Tibial artery (tissue), 4 donors: Measurements from ENCODE around the gene SAFB2.

Source experiments
- DNase-seq, 2 donors: peaks; one replicate each; pipeline ENCODE4 v3.0.0-alpha.2; 2019
- H3K27ac ChIP-seq, 2 donors: fragments of 200-600 bp; sonication (generic) in 1 of 2; 1 replicate in 1 of 2; 2 replicates in 1 of 2; pipeline ENCODE4 v1.5.1; 2018 to 2019; ENCODE audit warnings: mild to moderate bottlenecking in 1 of 2
- H3K27me3 ChIP-seq, 2 donors: fragments of 200-600 bp; sonication (generic) in 1 of 2; one replicate each; pipeline versions ENCODE4 v1.5.1 to v1.6.0; 2016 to 2019
- H3K36me3 ChIP-seq, 3 donors: fragments of 200-600 bp; sonication (generic) in 2 of 3; one replicate each; pipeline ENCODE4 v1.5.1; 2016 to 2019; ENCODE audit warnings: mild to moderate bottlenecking in 2 of 3
- H3K4me1 ChIP-seq, 4 donors: fragments of 200-600 bp; sonication (generic) in 2 of 4; 1 replicate in 3 of 4; 2 replicates in 1 of 4; pipeline ENCODE4 v1.5.1; 2016 to 2019
- H3K4me3 ChIP-seq, 2 donors: fragments of 200-600 bp; sonication (generic) in 1 of 2; 1 replicate in 1 of 2; 2 replicates in 1 of 2; pipeline ENCODE4 v1.5.1; 2018 to 2019; ENCODE audit warnings: mild to moderate bottlenecking in 2 of 2
- H3K9me3 ChIP-seq, 3 donors: fragments of 200-600 bp; sonication (generic) in 1 of 3; one replicate each; pipeline ENCODE4 v1.5.1; 2016 to 2019
- CTCF ChIP-seq, 2 experiments: fragments of 200-600 bp in 1 of 2; fragments of 450-650 bp in 1 of 2; IDR thresholded peaks; one replicate each; pipeline ENCODE4 v1.5.1; 2017 to 2019; ENCODE audit warnings: antibody characterized with exemption in 2 of 2, mild to moderate bottlenecking in 1 of 2, moderate library complexity in 1 of 2
- intact Hi-C: fragments of 100-400 bp; cut with DNase I; formaldehyde crosslinking; loops from one replicate; pipeline ENCODE4 v1.15.0; 2023; ENCODE audit warnings: low total_unique reads

The SAFB2 gene

GRCh38 chr19:5665781-5666513, 43.4 kb upstream of the SAFB2 start:
- DNase-seq: no peak
- no peaks in the 10 kb centered on the region for H3K4me1 ChIP-seq
- H3K36me3 ChIP-seq: peaks cover 84 to 96% (median 85%) of the 10 kb centered on the region in 3 donors
- H3K4me3 ChIP-seq: no peak overlapping the region
- TF ChIP-seq CTCF (IDR thresholded peaks at IDR 0.05): no peak
- no peaks in the 10 kb centered on the region for H3K9me3 ChIP-seq
- no peak overlapping the region for H3K27ac ChIP-seq
- H3K27me3 ChIP-seq: no peaks in the 10 kb centered on the region
- intact Hi-C loops: no loop called here

GRCh38 chr19:5664515-5664914, 41.9 kb upstream of the SAFB2 start:
- no peaks in the 10 kb centered on the region for H3K9me3 ChIP-seq

GRCh38 chr19:5663904-5664303, 41.3 kb upstream of the SAFB2 start:
- DNase-seq: no peak
- no peaks in the 10 kb centered on the region for H3K4me1 ChIP-seq
- no peak for TF ChIP-seq CTCF (IDR thresholded peaks at IDR 0.05)
- H3K36me3 ChIP-seq: peaks cover 90 to 100% (median 95%) of the 10 kb centered on the region in 3 donors
- no peaks in the 10 kb centered on the region for H3K27me3 ChIP-seq
- intact Hi-C loops: no loop called here
- H3K9me3 ChIP-seq: no peaks in the 10 kb centered on the region
- H3K27ac ChIP-seq: no peak overlapping the region
- H3K4me3 ChIP-seq: no peak overlapping the region

More at GRCh38 chr19:5664515-5664914, 41.9 kb upstream of the SAFB2 start:
- DNase-seq: no peak
- intact Hi-C loops: no loop called here
- H3K4me3 ChIP-seq: no peak overlapping the region
- peaks cover 90 to 100% (median 95%) of the 10 kb centered on the region in 3 donors for H3K36me3 ChIP-seq
- no peaks in the 10 kb centered on the region for H3K27me3 ChIP-seq
- no peak overlapping the region for H3K27ac ChIP-seq
- H3K4me1 ChIP-seq: no peaks in the 10 kb centered on the region
- no peak for TF ChIP-seq CTCF (IDR thresholded peaks at IDR 0.05)

- Histone ChIP-seq H3K36me3 (peaks cover 93 to 100% (median 98%) of the 10 kb centered on the region in 3 donors), H3K4me1 (no peaks in the 10 kb centered on the region), H3K9me3 (no peaks in the 10 kb centered on the region), H3K27me3 (no peaks in the 10 kb centered on the region), H3K4me3 (no peak overlapping the region), H3K27ac (no peak overlapping the region)
- intact Hi-C loops: no loop called here
- no peak for DNase-seq
- no peak for TF ChIP-seq CTCF (IDR thresholded peaks at IDR 0.05)
Measured at GRCh38 chr19:5661483-5661882, 38.9 kb upstream of the SAFB2 start.

- peak in 1 of 2 donors; percentile 7 for DNase-seq
- H3K4me3 ChIP-seq: no peak overlapping the region
- TF ChIP-seq CTCF (IDR thresholded peaks at IDR 0.05): no peak
- no peaks in the 10 kb centered on the region for H3K27me3 ChIP-seq
- H3K4me1 ChIP-seq: no peaks in the 10 kb centered on the region
- no peak overlapping the region for H3K27ac ChIP-seq
- no peaks in the 10 kb centered on the region for H3K9me3 ChIP-seq
- intact Hi-C loops: no loop called here
- peaks cover 94 to 100% (median 95%) of the 10 kb centered on the region in 3 donors for H3K36me3 ChIP-seq
Measured at GRCh38 chr19:5655412-5655811, 32.8 kb upstream of the SAFB2 start.
